ENCODE measurements around the gene SMIM3.

Gene SMIM3

DNA sequence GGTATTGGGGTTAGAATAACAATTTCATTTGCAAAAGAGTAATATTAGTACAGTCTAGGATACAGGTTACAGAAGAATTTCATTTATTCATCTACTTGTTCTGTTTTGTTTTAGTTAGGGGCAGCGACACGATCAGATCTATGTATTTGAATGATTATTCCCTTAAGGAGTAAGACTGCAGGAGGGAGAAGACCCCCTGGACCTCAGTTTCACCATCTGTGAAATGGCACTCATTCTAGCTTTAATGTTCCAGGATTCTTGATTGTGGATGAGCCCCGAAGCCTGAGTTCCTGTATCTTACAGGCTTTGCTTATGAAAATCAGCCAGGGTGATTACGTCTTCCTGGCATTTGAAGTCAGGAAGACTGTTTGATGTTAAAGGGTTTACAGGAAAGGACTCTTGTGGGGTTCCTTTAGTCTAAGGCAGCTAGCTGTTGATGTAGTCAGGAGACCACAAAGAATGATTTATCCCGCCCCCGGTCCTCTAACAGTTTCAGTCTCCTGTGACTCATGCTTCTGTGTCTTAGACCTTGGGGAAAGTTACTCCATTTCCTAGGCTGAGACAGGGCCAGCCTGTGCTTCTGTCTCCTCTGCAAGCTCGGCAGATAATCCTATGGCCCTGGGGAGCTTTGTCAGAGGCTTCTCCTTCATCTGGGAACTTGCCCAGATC lies 11.5 kb downstream of the SMIM3 start:
- TF ChIP-seq, protein P1, sequence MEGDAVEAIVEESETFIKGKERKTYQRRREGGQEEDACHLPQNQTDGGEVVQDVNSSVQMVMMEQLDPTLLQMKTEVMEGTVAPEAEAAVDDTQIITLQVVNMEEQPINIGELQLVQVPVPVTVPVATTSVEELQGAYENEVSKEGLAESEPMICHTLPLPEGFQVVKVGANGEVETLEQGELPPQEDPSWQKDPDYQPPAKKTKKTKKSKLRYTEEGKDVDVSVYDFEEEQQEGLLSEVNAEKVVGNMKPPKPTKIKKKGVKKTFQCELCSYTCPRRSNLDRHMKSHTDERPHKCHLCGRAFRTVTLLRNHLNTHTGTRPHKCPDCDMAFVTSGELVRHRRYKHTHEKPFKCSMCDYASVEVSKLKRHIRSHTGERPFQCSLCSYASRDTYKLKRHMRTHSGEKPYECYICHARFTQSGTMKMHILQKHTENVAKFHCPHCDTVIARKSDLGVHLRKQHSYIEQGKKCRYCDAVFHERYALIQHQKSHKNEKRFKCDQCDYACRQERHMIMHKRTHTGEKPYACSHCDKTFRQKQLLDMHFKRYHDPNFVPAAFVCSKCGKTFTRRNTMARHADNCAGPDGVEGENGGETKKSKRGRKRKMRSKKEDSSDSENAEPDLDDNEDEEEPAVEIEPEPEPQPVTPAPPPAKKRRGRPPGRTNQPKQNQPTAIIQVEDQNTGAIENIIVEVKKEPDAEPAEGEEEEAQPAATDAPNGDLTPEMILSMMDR (IDR thresholded peaks at IDR 0.05) = no peak

DNA sequence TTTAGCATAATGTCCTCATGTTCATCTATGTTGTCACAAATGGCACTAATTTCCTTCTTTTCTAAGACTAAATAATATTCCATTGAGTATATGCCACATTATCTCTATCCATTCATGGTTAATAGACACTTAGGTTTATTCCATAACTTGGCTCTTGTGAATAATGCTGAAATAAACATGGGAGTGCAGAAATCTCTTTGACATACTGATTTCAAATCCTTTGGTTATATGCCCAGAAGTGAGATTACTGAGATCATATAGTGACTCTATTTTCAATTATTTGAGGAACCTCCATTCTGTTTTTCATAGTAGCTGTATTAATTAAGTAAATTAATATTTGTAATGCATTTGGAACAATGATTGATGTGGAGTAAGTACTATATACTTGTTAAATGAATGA lies 13.0 kb downstream of the SMIM3 start:
- TF ChIP-seq, protein P1 (IDR thresholded peaks at IDR 0.05) = no peak

DNA sequence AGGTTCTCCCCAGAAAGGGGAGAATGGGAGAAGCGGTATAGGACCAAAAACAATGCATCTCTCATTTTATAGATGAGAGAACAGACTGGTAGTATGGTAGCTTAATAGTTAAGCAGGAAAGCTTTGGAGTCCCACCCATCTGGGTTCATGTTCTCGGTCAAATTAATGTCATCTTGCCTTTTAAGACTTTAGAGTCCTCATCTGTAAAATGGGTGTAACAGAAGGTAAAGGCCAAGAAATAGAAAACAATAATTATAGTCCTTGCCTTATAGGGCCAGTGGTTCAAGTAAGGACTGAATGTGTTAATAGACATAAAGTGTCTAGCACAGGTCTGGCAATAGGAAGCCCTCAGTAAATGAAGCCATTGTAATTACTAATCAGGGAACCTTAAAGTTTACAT lies 16.4 kb downstream of the SMIM3 start:
- TF ChIP-seq, protein P1 (IDR thresholded peaks at IDR 0.05) = no peak

DNA sequence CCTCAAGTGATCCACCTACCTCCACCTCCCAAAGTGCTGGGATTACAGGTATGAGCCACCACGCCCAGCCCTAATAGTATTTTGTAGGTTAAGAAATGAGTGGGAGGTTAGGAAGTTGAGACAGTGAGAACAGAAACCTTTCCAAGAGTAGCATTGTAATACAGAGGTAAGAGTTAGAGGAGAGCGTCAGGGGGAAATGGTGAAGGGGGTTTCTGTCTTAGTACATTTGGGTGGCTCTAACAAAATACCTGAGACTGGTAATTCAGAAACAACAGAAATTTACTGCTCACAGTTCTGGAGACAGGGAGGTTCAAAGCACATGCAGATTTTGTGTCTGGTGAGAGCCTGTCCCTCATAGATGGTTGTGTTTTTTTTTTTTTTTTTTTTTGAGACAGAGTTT lies 18.8 kb downstream of the SMIM3 start:
- TF ChIP-seq, protein P1 (IDR thresholded peaks at IDR 0.05) = no peak

DNA sequence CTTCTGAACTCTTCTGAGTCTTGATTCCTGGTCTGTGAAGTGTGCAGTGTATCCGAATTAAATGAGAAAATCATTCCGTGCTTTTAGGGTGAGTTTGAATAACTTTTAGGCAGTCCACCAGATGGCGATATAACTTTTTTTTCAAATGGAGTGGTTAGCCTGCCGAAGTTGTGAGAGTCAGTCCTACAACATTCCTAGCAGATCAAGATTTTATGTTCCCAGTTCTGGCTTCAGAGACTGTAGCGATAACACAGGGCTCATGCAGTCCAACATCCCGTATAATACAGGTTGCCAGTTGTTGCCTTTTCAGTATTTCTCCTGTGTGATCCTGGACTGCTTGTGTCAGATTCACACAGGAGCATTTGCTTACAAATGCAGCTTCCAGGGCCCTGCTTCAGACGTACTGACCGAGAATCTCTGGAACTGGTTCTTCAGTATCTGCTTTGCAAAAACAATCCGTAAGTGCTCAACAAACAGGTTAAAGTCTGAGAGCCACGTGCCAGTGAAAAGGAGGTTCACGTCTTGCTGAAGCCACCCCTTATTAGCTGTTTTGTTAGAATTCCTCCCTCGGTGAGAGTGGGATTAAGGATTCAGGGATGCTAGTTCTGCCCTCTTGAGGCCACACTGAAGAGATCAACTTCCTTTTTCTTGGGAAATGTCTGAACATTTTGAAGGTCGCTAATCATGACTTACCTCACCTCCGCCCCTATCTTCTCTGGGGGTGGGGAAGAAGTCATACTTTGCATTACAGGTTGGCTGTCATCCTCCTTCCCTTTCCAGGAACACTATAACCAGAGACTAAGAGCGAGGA lies 22.8 kb downstream of the SMIM3 start:
- TF ChIP-seq, protein P1 (IDR thresholded peaks at IDR 0.05) = peak; percentile 37; the same call in 1 of the 2 replicates

DNA sequence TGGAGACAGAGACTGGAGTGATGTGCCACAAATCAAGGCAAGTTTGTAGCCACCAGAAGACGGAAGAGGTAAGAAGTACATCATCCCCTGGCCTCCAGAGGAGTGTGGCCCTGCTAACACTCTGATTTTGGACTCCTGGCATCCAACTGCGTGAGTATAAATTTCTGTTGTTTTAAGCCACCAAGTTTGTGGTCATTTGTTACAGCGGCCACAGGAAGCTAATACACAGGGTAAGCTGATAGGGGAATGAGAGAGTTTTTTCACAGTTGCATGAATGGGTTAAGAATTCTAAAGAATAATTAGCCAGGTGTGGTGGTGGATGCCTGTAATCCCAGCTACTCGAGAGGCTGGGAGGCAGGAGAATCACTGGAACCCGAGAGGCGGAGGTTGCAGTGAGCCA lies 25.8 kb downstream of the SMIM3 start:
- TF ChIP-seq, protein P1 (IDR thresholded peaks at IDR 0.05) = no peak

DNA sequence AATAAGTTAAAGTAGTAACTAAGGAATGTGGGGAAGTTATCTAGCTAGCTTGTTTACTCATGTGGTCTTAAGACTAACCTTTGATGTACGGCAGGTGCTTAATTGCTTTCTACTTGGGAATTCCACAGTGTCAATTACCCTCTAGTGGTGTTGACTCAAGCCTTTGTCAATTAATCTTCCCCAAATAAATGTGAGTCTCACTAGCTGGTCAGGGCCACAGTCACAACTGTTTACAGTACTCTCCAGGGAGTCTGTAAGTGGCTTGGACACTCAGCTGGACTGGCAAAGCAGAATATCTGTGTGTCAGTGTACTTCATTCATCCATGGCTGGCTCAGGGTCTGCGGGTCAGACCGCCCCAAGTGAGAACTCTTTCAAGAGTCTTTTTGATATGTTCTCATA lies 30.8 kb downstream of the SMIM3 start:
- TF ChIP-seq, protein P1 (IDR thresholded peaks at IDR 0.05) = no peak
